ENCODE data around the gene C1orf226. TPM values are rescaled to one million over a fixed set of nuclear protein-coding genes. Genes with fewer than 3 reads are reported as not detected.

Gene C1orf226
- total and polyA plus RNA-seq, 2 of the 4 experiments (the other 2 are of a cell fraction), result under 0.01 to 0.10 TPM

GRCh38 chr1:162388083-162388594 is 6.6 kb downstream of the C1orf226 start:
- in situ Hi-C loops (cut with MboI; ENCODE audit: low sequenced_read_pairs), result loop anchor here (25.0 kb wide), 1 partner anchor 601 kb away; no protein-coding TSS in a partner anchor
- Histone ChIP-seq H2BK5ac (ENCODE audit: low read depth, low read length, poor library complexity, severe bottlenecking) (no peak overlapping the region), H4K8ac (ENCODE audit: low read depth in 2 of 2, low read length in 2 of 2) (no peak overlapping the region), H3K36me3 (ENCODE audit: control insufficient read depth, insufficient read depth, low read length) (no peaks in the 10 kb centered on the region), H4K5ac (ENCODE audit: low read depth, low read length) (no peak overlapping the region), H3K23ac (ENCODE audit: low read depth, low read length) (no peak overlapping the region), H4K20me1 (ENCODE audit: insufficient read depth, low read length) (no peaks in the 10 kb centered on the region), H2AK9ac (replicated peaks; ENCODE audit: low read depth, low read length, poor library complexity) (no peak overlapping the region), H3K56ac (ENCODE audit: extremely low read depth, insufficient read depth, low read length) (no peak overlapping the region), H2AK5ac (ENCODE audit: low read depth, low read length) (no peak overlapping the region), H2BK20ac (ENCODE audit: low read depth, low read length) (no peak overlapping the region), H3K9me3 (ENCODE audit: control insufficient read depth, insufficient read depth, low read length) (no peaks in the 10 kb centered on the region), H4K91ac (ENCODE audit: insufficient read depth, low read depth, low read length) (no peak overlapping the region), H3K9me1 (ENCODE audit: insufficient read depth, low read length) (no peaks in the 10 kb centered on the region), H3K79me1 (ENCODE audit: low read depth in 1 of 2, low read length in 2 of 2) (no peaks in the 10 kb centered on the region), H3K14ac (replicated peaks; ENCODE audit: low read depth, low read length) (no peak overlapping the region), H2BK15ac (ENCODE audit: low read depth, low read length) (no peak overlapping the region), H3K4ac (ENCODE audit: low read depth, low read length) (no peak overlapping the region), H3K18ac (ENCODE audit: low read depth, low read length) (no peak overlapping the region), H3K4me1 (ENCODE audit: control insufficient read depth, insufficient read depth, low read length) (no peaks in the 10 kb centered on the region), H3K27me3 (ENCODE audit: control insufficient read depth, insufficient read depth, low read length) (peaks cover 26% of the 10 kb centered on the region), H2AFZ (replicated peaks; ENCODE audit: low read length, poor library complexity) (no peak overlapping the region), H3K4me2 (ENCODE audit: low read depth, low read length) (no peak overlapping the region), H2BK120ac (ENCODE audit: low read depth, low read length) (no peak overlapping the region), H3K27ac (ENCODE audit: insufficient read depth, low read length) (no peak overlapping the region), H3K4me3 (ENCODE audit: insufficient read depth, low read depth, low read length) (no peak overlapping the region), H3K9ac (ENCODE audit: low read depth, low read length) (no peak overlapping the region)
- TF ChIP-seq NFE2L2 (IDR thresholded peaks at IDR 0.05; ENCODE audit: low read depth, low read length) (no peak), FOS (IDR thresholded peaks at IDR 0.05; ENCODE audit: low read depth, low read length) (no peak), CHD1 (IDR thresholded peaks at IDR 0.05; ENCODE audit: low read depth, low read length) (no peak), POLR2A (IDR thresholded peaks at IDR 0.05; ENCODE audit: low read depth, low read length) (no peak), BHLHE40 (IDR thresholded peaks at IDR 0.05; ENCODE audit: low read depth, low read length) (no peak), RCOR1 (IDR thresholded peaks at IDR 0.05; ENCODE audit: insufficient replicate concordance, low read length) (no peak), MAFK (IDR thresholded peaks at IDR 0.05; ENCODE audit: low read depth, low read length) (no peak), CTCF (conservative IDR thresholded peaks at IDR 0.05; ENCODE audit: low read depth, low read length) (no peak), CEBPB (IDR thresholded peaks at IDR 0.05; ENCODE audit: low read depth, low read length) (no peak)
- TF ChIP-seq, protein P1, sequence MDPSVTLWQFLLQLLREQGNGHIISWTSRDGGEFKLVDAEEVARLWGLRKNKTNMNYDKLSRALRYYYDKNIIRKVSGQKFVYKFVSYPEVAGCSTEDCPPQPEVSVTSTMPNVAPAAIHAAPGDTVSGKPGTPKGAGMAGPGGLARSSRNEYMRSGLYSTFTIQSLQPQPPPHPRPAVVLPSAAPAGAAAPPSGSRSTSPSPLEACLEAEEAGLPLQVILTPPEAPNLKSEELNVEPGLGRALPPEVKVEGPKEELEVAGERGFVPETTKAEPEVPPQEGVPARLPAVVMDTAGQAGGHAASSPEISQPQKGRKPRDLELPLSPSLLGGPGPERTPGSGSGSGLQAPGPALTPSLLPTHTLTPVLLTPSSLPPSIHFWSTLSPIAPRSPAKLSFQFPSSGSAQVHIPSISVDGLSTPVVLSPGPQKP (IDR thresholded peaks at IDR 0.05; ENCODE audit: borderline replicate concordance, low read depth, low read length), result no peak
- CTCF ChIA-PET, result interaction anchor here (3.9 kb wide), 1 partner anchor 332 kb away, joined by 18 read pairs; no protein-coding TSS in a partner anchor
- intact Hi-C loops (cut with micrococcal nuclease), result no loop called here
- no TSS peak for BruUV-seq (replicated peaks)
- DNase-seq, result no peak
- no peak for ATAC-seq (ENCODE audit: low read depth)
- WGBS, 2 experiments (ENCODE audit: extremely low coverage in 2 of 2, insufficient read length in 1 of 2), result no CpG with 5 or more reads among the region's 8 CpGs
- POLR2A ChIA-PET (ENCODE audit: unreplicated experiment), result no interaction called here
- dilution Hi-C loops (cut with HindIII; ENCODE audit: low sequenced_read_pairs, unreplicated experiment), result no loop called here

All from IMR-90 (cell line).